GM12878 (cell line): ENCODE measurements around the gene ROR2. TPM values are rescaled to one million over a fixed set of nuclear protein-coding genes. Genes with fewer than 3 reads are reported as not detected.

ENCODE experiments used
- ATAC-seq: fragments of 200-7000 bp; cut with Tn5 transposase; 3 replicates; pipeline ENCODE4 v1.9.1; 2020; ENCODE audit warnings: mild to moderate bottlenecking, moderate library complexity
- BruUV-seq: library from RNA; stranded (reverse); fragments of 400-500 nt; replicated peaks from 2 replicates; lab custom pipeline; 2021; lab: Mats Ljungman, UMichigan
- CTCF ChIA-PET: fragments of 300-600 bp; sonication (Branson Sonifier 250); formaldehyde crosslinking; extraction: SDS; loops from one replicate; lab custom pipeline; 2021; ENCODE audit warnings: inconsistent platforms; lab: Yijun Ruan, JAX
- POLR2A ChIA-PET: fragments of 350-600 bp; formaldehyde crosslinking; extraction: SDS; loops from one replicate; lab custom pipeline; 2021; ENCODE audit warnings: inconsistent platforms; lab: Charles Lee
- RAD21 ChIA-PET: fragments of 300-600 bp; sonication (Branson Sonifier 250); formaldehyde crosslinking; loops from one replicate; lab custom pipeline; 2023; ENCODE audit warnings: antibody characterized with exemption; ENCODE audit not compliant: unreplicated experiment; lab: Charles Lee
- SMC1A ChIA-PET: fragments of 300-600 bp; sonication (Branson Sonifier 250); formaldehyde crosslinking; loops from one replicate; lab custom pipeline; 2023; ENCODE audit not compliant: unreplicated experiment, uncharacterized antibody; lab: Charles Lee
- DNase-seq: peaks from one replicate; pipeline ENCODE4 v3.0.0-alpha.2; 2011; ENCODE audit warnings: low read depth, low spot score
- FAIRE-seq: peaks from 3 replicates; lab custom pipeline; 2011; peaks lifted over from hg19 to GRCh38; lab: Jason Lieb, UNC
- H2AFZ ChIP-seq: 2 replicates; pipeline ENCODE4 v1.6.0; 2011; ENCODE audit warnings: low read depth, low read length, control low read depth; ENCODE audit not compliant: control insufficient read depth
- H3K27ac ChIP-seq: 2 replicates; pipeline ENCODE4 v1.5.1; 2011; ENCODE audit warnings: control low read depth; ENCODE audit not compliant: control insufficient read depth, insufficient read depth
- H3K27me3 ChIP-seq, 2 experiments: replicated peaks in 1 of 2; 2 replicates each; pipeline versions ENCODE4 v1.6.0 to v1.6.1; 2011; ENCODE audit warnings: low read length in 1 of 2; ENCODE audit not compliant: control insufficient read depth in 2 of 2, insufficient read depth in 2 of 2
- H3K36me3 ChIP-seq, 2 experiments: 2 replicates each; pipeline ENCODE4 v1.5.1; 2011; ENCODE audit warnings: low read length in 1 of 2; ENCODE audit not compliant: control insufficient read depth in 2 of 2, insufficient read depth in 2 of 2
- H3K4me1 ChIP-seq: 2 replicates; pipeline ENCODE4 v1.6.1; 2011; ENCODE audit warnings: mild to moderate bottlenecking, low read length, moderate library complexity, mixed read lengths; ENCODE audit not compliant: control insufficient read depth, insufficient read depth
- H3K4me2 ChIP-seq: 2 replicates; pipeline ENCODE4 v1.6.0; 2011; ENCODE audit warnings: control low read depth; ENCODE audit not compliant: control insufficient read depth, insufficient read depth
- H3K4me3 ChIP-seq: fragments of 200-600 bp; sonication (generic); 2 replicates; pipeline ENCODE4 v1.5.1; 2016
- H3K79me2 ChIP-seq: 2 replicates; pipeline ENCODE4 v1.6.0; 2011; ENCODE audit warnings: low read length; ENCODE audit not compliant: control insufficient read depth, insufficient read depth
- H3K9ac ChIP-seq: 2 replicates; pipeline ENCODE4 v1.8.0; 2011; ENCODE audit warnings: low read length, control low read depth, mixed read lengths; ENCODE audit not compliant: control insufficient read depth, insufficient read depth
- H3K9me3 ChIP-seq: replicated peaks from 3 replicates; pipeline ENCODE4 v1.5.1; 2011; ENCODE audit warnings: mild to moderate bottlenecking, low read length; ENCODE audit not compliant: control insufficient read depth, insufficient read depth
- H4K20me1 ChIP-seq: 2 replicates; pipeline ENCODE4 v1.6.0; 2011; ENCODE audit not compliant: control insufficient read depth, insufficient read depth
- ATF7 ChIP-seq: fragments of 450-650 bp; IDR thresholded peaks from 2 replicates; pipeline ENCODE4 v1.6.1; 2016; ENCODE audit warnings: low read depth, mild to moderate bottlenecking
- BACH1 ChIP-seq: fragments of 450-650 bp; IDR thresholded peaks from 2 replicates; pipeline ENCODE4 v1.6.1; 2017; ENCODE audit warnings: mild to moderate bottlenecking, borderline replicate concordance
- CBX5 ChIP-seq: sonication (generic); IDR thresholded peaks from 2 replicates; pipeline ENCODE4 v1.6.1; 2016; ENCODE audit warnings: low read depth, moderate library complexity, mild to moderate bottlenecking, inconsistent platforms
- EED ChIP-seq: sonication (generic); IDR thresholded peaks from 2 replicates; pipeline ENCODE4 v1.6.1; 2016; ENCODE audit warnings: antibody characterized with exemption, low read depth
- HDAC2 ChIP-seq: fragments of 200-600 bp; sonication (generic); IDR thresholded peaks from 2 replicates; pipeline ENCODE4 v1.6.1; 2017
- MTA2 ChIP-seq: fragments of 450-650 bp; IDR thresholded peaks from 2 replicates; pipeline ENCODE4 v1.6.1; 2016; ENCODE audit warnings: low read depth, mild to moderate bottlenecking, moderate library complexity
- MYC ChIP-seq: IDR thresholded peaks from 2 replicates; pipeline ENCODE4 v1.6.1; 2011; ENCODE audit warnings: mild to moderate bottlenecking, low read length, moderate library complexity, inconsistent platforms; ENCODE audit not compliant: insufficient read depth, insufficient replicate concordance, insufficient read length, severe bottlenecking
- POU2F2 ChIP-seq: IDR thresholded peaks from 3 replicates; pipeline ENCODE4 v1.6.1; 2011; ENCODE audit warnings: low read depth, mild to moderate bottlenecking, low read length, borderline replicate concordance
- RAD51 ChIP-seq: fragments of 450-650 bp; IDR thresholded peaks from 2 replicates; pipeline ENCODE4 v1.6.1; 2016; ENCODE audit warnings: moderate library complexity, mild to moderate bottlenecking, inconsistent platforms
- SIN3A ChIP-seq: IDR thresholded peaks from 2 replicates; pipeline ENCODE4 v1.6.1; 2012; ENCODE audit warnings: low read depth, low read length, improper control_type of control experiment
- WRNIP1 ChIP-seq: IDR thresholded peaks from 2 replicates; pipeline ENCODE4 v1.6.1; 2011; ENCODE audit warnings: low read depth, low read length, improper control_type of control experiment, borderline replicate concordance
- WGBS: methylation state at CpG from one replicate; pipeline ENCODE4 v1.1.6; 2016; ENCODE audit warnings: low lambda C conversion rate; ENCODE audit not compliant: insufficient replicate concordance, insufficient coverage; ENCODE audit errors: missing lambda C conversion rate; 5-methylcytosine and 5-hydroxymethylcytosine counted together
- in situ Hi-C: fragments of 300-500 bp; cut with MboI; formaldehyde crosslinking; loops from 9 replicates; pipeline ENCODE4 v1.14.3; 2018; ENCODE audit warnings: mixed read lengths
- intact Hi-C: fragments of 100-400 bp; cut with micrococcal nuclease; formaldehyde crosslinking; loops from one replicate; pipeline ENCODE4 v1.14.2; 2022; ENCODE audit not compliant: unreplicated experiment
- polyA plus RNA-seq, 11 experiments: library from polyadenylated mRNA; depleted of rRNA in 4 of 11; unstranded in 6 of 11; stranded (reverse) in 5 of 11; fragments of >200 nt; fragmentation: Nextera tagmentation in 4 of 11; fragmentation: Illumina TruSeq in 1 of 11; extraction: Ambion mirVana in 4 of 11; extraction: Trizol in 1 of 11; gene quantifications; 1 replicate in 1 of 11; 2 replicates in 10 of 11; pipeline versions ENCODE4 v1.2.1 to v1.2.3, GENCODE V29; 2011 to 2016; ENCODE audit warnings: inconsistent platforms in 2 of 11, missing spikeins in 2 of 11, low read depth in 1 of 11
- total RNA-seq, 4 experiments: library from RNA; depleted of rRNA in 3 of 4; stranded (reverse); fragments of >200 nt in 3 of 4; fragmentation: Illumina TruSeq in 1 of 4; extraction: Trizol in 1 of 4; gene quantifications; 2 replicates each; pipeline versions ENCODE4 v1.2.1 to v1.2.3, GENCODE V29; 2013 to 2021
- TF ChIP-seq, protein P1 (sequence below): fragments of 450-650 bp; IDR thresholded peaks from 2 replicates; pipeline ENCODE4 v1.6.1; 2017; ENCODE audit warnings: mild to moderate bottlenecking
- TF ChIP-seq, protein P2 (sequence below): fragments of 450-650 bp; IDR thresholded peaks from 2 replicates; pipeline ENCODE4 v1.6.1; 2017; ENCODE audit warnings: mild to moderate bottlenecking, low read depth, inconsistent platforms; ENCODE audit not compliant: poor library complexity, severe bottlenecking

Gene ROR2
- total and polyA plus RNA-seq, 10 of the 15 experiments (the other 5 are each of a cell fraction or from before 2014, with no cell fraction given), result 0.03 to 0.05 TPM; not detected in 8

DNA sequence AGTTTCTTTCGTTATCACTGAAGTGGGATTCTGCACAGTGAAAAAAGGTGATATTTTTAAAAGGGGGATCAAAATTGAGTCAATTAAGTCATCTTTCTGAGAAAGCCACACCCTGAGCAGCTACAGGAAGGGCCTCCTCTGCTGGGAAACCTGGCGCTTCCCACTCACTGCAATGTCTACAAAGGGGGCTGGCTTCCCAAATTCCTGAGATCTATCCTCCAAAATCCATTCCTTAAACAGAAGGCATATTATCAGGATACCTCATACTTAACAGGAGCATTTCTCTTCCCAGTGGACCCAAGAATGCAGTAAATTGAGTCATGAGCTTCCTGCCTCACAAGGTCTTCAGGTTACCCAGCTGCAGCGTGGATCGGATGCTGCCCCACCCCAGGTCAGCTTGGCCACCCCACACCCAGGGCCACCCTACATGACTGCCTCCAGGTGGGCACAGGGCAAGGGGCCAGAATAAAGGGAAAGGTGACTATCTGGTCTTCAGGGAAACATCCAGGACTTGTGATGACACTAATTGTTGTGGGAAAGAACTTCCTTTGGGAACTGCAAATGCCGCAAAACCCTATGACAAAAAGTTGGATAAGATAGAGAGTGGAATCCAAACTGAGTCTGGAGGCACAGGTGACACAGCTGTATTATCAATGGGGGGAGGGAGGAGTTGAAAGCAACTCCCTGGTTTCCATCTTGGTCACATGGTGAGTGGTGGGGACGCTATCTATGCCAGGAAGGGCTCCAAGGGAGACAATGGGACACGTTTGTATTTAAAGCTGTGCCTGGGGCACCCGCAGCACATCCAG, 42.3 kb downstream of the ROR2 start:
- Histone ChIP-seq H3K9ac (no peak overlapping the region), H2AFZ (no peak overlapping the region), H3K4me1 (no peaks in the 10 kb centered on the region; the same call in 1 of the 2 replicates), H3K27me3 (0 out of 4 replicates have a peak, but pooled peaks cover 0 to 3% of the 10 kb centered on the region in 2 experiments), H3K27ac (no peak overlapping the region), H3K36me3 (no peaks in the 10 kb centered on the region), H3K9me3 (no peaks in the 10 kb centered on the region), H3K4me2 (no peak overlapping the region), H4K20me1 (no peaks in the 10 kb centered on the region), H3K4me3 (no peak overlapping the region), H3K79me2 (no peaks in the 10 kb centered on the region)
- ChIA-PET CTCF (no interaction called here), RAD21 (no interaction called here), POLR2A (no interaction called here), SMC1A (no interaction called here)
- in situ Hi-C loops (no loop called here), intact Hi-C loops (no loop called here)
- FAIRE-seq, result no peak
- TF ChIP-seq SIN3A (no peak), CBX5 (no peak), POU2F2 (no peak), HDAC2 (no peak), WRNIP1 (no peak), ATF7 (no peak), EED (no peak), BACH1 (no peak), MYC (no peak), MTA2 (no peak), RAD51 (no peak)
- TF ChIP-seq, protein P1, sequence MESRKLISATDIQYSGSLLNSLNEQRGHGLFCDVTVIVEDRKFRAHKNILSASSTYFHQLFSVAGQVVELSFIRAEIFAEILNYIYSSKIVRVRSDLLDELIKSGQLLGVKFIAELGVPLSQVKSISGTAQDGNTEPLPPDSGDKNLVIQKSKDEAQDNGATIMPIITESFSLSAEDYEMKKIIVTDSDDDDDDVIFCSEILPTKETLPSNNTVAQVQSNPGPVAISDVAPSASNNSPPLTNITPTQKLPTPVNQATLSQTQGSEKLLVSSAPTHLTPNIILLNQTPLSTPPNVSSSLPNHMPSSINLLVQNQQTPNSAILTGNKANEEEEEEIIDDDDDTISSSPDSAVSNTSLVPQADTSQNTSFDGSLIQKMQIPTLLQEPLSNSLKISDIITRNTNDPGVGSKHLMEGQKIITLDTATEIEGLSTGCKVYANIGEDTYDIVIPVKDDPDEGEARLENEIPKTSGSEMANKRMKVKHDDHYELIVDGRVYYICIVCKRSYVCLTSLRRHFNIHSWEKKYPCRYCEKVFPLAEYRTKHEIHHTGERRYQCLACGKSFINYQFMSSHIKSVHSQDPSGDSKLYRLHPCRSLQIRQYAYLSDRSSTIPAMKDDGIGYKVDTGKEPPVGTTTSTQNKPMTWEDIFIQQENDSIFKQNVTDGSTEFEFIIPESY, result no peak
- TF ChIP-seq, protein P2, sequence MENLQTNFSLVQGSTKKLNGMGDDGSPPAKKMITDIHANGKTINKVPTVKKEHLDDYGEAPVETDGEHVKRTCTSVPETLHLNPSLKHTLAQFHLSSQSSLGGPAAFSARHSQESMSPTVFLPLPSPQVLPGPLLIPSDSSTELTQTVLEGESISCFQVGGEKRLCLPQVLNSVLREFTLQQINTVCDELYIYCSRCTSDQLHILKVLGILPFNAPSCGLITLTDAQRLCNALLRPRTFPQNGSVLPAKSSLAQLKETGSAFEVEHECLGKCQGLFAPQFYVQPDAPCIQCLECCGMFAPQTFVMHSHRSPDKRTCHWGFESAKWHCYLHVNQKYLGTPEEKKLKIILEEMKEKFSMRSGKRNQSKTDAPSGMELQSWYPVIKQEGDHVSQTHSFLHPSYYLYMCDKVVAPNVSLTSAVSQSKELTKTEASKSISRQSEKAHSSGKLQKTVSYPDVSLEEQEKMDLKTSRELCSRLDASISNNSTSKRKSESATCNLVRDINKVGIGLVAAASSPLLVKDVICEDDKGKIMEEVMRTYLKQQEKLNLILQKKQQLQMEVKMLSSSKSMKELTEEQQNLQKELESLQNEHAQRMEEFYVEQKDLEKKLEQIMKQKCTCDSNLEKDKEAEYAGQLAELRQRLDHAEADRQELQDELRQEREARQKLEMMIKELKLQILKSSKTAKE, result no peak
- WGBS, result 51% methylated on average over 8 of the region's 8 CpGs
- BruUV-seq, result no TSS peak
- no peak for DNase-seq
- ATAC-seq, result no peak
